ENCODE results near the gene MRC1. TPM values are rescaled to one million over a fixed set of nuclear protein-coding genes. Genes with fewer than 3 reads are reported as not detected.

The MRC1 gene
- total RNA-seq, 1 experiment from 2014 or later, result 0.37 TPM

- TF ChIP-seq YY1 (IDR thresholded peaks at IDR 0.05; ENCODE audit: extremely low read depth, insufficient replicate concordance, low read depth, low read length), result no peak
- TF ChIP-seq SRF (IDR thresholded peaks at IDR 0.05; ENCODE audit: low read depth), result no peak
- TF ChIP-seq SP1 (IDR thresholded peaks at IDR 0.05; ENCODE audit: low read depth), result no peak
- no peak for TF ChIP-seq FOSL1 (IDR thresholded peaks at IDR 0.05; ENCODE audit: low read depth)
- no peak for TF ChIP-seq CEBPB (IDR thresholded peaks at IDR 0.05; ENCODE audit: low read depth)
- TF ChIP-seq CTCF (IDR thresholded peaks at IDR 0.05 in 2 of 3, conservative IDR thresholded peaks at IDR 0.05 in 1 of 3; ENCODE audit: borderline replicate concordance in 1 of 3, insufficient read depth in 1 of 3, low read depth in 2 of 3, low read length in 2 of 3), result no peak
- TF ChIP-seq ATF3 (IDR thresholded peaks at IDR 0.05), result no peak
- TF ChIP-seq ZFX (IDR thresholded peaks at IDR 0.05), result no peak
- no peak for TF ChIP-seq RAD21 (IDR thresholded peaks at IDR 0.05; ENCODE audit: low read depth)
- TF ChIP-seq POLR2AphosphoS5 (IDR thresholded peaks at IDR 0.05; ENCODE audit: low read depth, low read length), result no peak
- no peak for TF ChIP-seq EGR1 (IDR thresholded peaks at IDR 0.05; ENCODE audit: low read depth)
- no peak for TF ChIP-seq ELF1 (IDR thresholded peaks at IDR 0.05; ENCODE audit: borderline replicate concordance, low read depth)
These were observed 69.7 kb downstream of the MRC1 start (continued) for GRCh38 chr10:17878896-17879295.

- Histone ChIP-seq H3K4me1 (ENCODE audit: control insufficient read depth in 1 of 2, insufficient read depth in 2 of 2, low read length in 2 of 2) (no peaks in the 10 kb centered on the region), H2AFZ (ENCODE audit: low read depth, low read length, poor library complexity, severe bottlenecking) (no peak overlapping the region), H3K9ac (ENCODE audit: low read length) (no peak overlapping the region), H4K20me1 (ENCODE audit: insufficient read depth) (no peaks in the 10 kb centered on the region), H3K9me2 (ENCODE audit: insufficient read depth) (no peaks in the 10 kb centered on the region), H3K4me3 (replicated peaks in 1 of 2; ENCODE audit: low read depth in 1 of 2, low read length in 2 of 2) (no peak overlapping the region), H3K36me3 (ENCODE audit: control insufficient read depth in 1 of 2, insufficient read depth in 2 of 2, low read length in 2 of 2) (no peaks in the 10 kb centered on the region), H3K4me2 (ENCODE audit: low read length) (no peak overlapping the region), H3K27ac (ENCODE audit: low read depth, low read length) (no peak overlapping the region), H3K9me3 (ENCODE audit: control insufficient read depth in 1 of 2, insufficient read depth in 1 of 2, low read depth in 1 of 2, low read length in 2 of 2) (no peaks in the 10 kb centered on the region), H3K79me2 (ENCODE audit: insufficient read depth, low read length) (no peaks in the 10 kb centered on the region), H3K27me3 (ENCODE audit: insufficient read depth, low read length) (no peaks in the 10 kb centered on the region)
- ChIA-PET RAD21 (ENCODE audit: low non-redundant PET in 1 of 2, low total read pairs in 2 of 2, uncharacterized antibody in 2 of 2, unreplicated experiment in 2 of 2) (no interaction called here), CTCF (no interaction called here), POLR2A (no interaction called here)
- intact Hi-C loops (cut with micrococcal nuclease), result no loop called here
- DNase-seq (ENCODE audit: low read depth, low spot score), result no peak
- no peak for ATAC-seq
- BruUV-seq (replicated peaks), result no TSS peak
- no peak for TF ChIP-seq YY1 (IDR thresholded peaks at IDR 0.05; ENCODE audit: extremely low read depth, insufficient replicate concordance, low read depth, low read length)
- no peak for TF ChIP-seq CBX3 (IDR thresholded peaks at IDR 0.05; ENCODE audit: low read depth)
- TF ChIP-seq ZNF274 (IDR thresholded peaks at IDR 0.05; ENCODE audit: low read depth, low read length), result no peak
- TF ChIP-seq EZH2phosphoT487 (IDR thresholded peaks at IDR 0.05; ENCODE audit: borderline replicate concordance), result no peak
- no peak for TF ChIP-seq SP1 (IDR thresholded peaks at IDR 0.05; ENCODE audit: low read depth)
- no peak for TF ChIP-seq TCF7L2 (IDR thresholded peaks at IDR 0.05; ENCODE audit: borderline replicate concordance, extremely low read depth, insufficient read depth, insufficient read length)
- no peak for TF ChIP-seq REST (IDR thresholded peaks at IDR 0.05; ENCODE audit: low read depth)
- TF ChIP-seq CTCF (IDR thresholded peaks at IDR 0.05 in 2 of 3, conservative IDR thresholded peaks at IDR 0.05 in 1 of 3; ENCODE audit: borderline replicate concordance in 1 of 3, insufficient read depth in 1 of 3, low read depth in 2 of 3, low read length in 2 of 3), result no peak
- no peak for TF ChIP-seq EZH2 (IDR thresholded peaks at IDR 0.05)
- TF ChIP-seq POLR2A (IDR thresholded peaks at IDR 0.05; ENCODE audit: borderline replicate concordance, extremely low read depth, insufficient read depth, insufficient read length), result no peak
- TF ChIP-seq SIN3A (IDR thresholded peaks at IDR 0.05; ENCODE audit: low read depth), result no peak
These were observed 71.5 kb downstream of the MRC1 start for GRCh38 chr10:17880601-17881000.

All from HCT116 (cell line).